HL-60 (cell line): ENCODE measurements around the gene GLIS1.

Experiments
- CTCF ChIP-seq: IDR thresholded peaks from one replicate; pipeline ENCODE4 v1.5.1; 2011; ENCODE audit warnings: low read length, control low read depth, inconsistent platforms; ENCODE audit not compliant: insufficient read depth
- GABPA ChIP-seq: IDR thresholded peaks from 2 replicates; pipeline ENCODE4 v1.6.1; 2012; ENCODE audit warnings: low read depth
- SPI1 ChIP-seq: IDR thresholded peaks from 2 replicates; pipeline ENCODE4 v1.6.1; 2012; ENCODE audit warnings: low read depth, mild to moderate bottlenecking, borderline replicate concordance

GRCh38 chr1:53458634-53459033 lies 280.3 kb downstream of the GLIS1 start:
- TF ChIP-seq CTCF (no peak), GABPA (no peak), SPI1 (no peak)
